ENCODE results near the gene USP4. TPM values are rescaled to one million over a fixed set of nuclear protein-coding genes. Genes with fewer than 3 reads are reported as not detected.
"Not testable (repeated sequence)": the region's sequence is repeated elsewhere in the genome, so short reads cannot be mapped to it uniquely, and the experiment has no call there.

The USP4 gene
- total and polyA plus RNA-seq, 2 of the 13 experiments (the other 11 are each of a cell fraction or from before 2014, with no cell fraction given) = 9.2 to 20.8 TPM

DNA sequence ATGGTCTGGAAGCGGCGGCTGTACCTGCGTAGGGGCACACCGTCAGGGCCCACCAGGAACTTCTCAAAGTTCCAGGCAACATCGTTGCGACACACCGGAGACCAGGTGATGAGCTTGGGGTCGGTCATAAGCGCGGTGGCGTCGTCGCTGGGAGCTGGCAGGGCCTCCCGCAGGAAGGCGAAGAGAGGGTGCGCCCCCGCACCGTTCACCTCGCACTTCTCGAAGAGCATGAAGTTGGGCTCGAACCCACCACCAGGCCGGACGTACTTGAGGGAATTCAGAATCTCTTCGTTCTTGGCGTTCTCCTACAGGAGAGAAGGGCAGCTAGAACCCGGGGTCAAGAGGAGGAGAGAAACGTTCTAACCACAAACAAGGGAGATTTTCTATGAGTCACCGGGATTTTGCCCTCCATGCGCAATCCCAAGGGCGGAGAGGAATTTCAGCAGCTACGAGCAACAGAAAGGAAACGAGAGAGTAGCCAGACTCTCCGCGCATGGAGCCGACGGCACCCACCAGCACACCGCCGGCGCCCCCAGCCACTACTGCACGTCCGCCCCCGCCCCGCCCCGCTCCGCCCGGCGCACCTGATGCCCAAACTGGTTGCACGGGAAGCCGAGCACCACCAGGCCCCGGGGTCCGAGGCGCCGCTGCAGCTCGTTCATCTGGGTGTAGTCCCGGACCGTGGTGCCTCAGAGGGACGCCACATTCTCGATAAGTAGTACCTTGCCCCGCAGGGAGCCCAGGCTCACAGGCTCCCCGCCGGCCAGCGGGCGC is 17.8 kb upstream of the USP4 start (continued):
- TF ChIP-seq, protein P1, sequence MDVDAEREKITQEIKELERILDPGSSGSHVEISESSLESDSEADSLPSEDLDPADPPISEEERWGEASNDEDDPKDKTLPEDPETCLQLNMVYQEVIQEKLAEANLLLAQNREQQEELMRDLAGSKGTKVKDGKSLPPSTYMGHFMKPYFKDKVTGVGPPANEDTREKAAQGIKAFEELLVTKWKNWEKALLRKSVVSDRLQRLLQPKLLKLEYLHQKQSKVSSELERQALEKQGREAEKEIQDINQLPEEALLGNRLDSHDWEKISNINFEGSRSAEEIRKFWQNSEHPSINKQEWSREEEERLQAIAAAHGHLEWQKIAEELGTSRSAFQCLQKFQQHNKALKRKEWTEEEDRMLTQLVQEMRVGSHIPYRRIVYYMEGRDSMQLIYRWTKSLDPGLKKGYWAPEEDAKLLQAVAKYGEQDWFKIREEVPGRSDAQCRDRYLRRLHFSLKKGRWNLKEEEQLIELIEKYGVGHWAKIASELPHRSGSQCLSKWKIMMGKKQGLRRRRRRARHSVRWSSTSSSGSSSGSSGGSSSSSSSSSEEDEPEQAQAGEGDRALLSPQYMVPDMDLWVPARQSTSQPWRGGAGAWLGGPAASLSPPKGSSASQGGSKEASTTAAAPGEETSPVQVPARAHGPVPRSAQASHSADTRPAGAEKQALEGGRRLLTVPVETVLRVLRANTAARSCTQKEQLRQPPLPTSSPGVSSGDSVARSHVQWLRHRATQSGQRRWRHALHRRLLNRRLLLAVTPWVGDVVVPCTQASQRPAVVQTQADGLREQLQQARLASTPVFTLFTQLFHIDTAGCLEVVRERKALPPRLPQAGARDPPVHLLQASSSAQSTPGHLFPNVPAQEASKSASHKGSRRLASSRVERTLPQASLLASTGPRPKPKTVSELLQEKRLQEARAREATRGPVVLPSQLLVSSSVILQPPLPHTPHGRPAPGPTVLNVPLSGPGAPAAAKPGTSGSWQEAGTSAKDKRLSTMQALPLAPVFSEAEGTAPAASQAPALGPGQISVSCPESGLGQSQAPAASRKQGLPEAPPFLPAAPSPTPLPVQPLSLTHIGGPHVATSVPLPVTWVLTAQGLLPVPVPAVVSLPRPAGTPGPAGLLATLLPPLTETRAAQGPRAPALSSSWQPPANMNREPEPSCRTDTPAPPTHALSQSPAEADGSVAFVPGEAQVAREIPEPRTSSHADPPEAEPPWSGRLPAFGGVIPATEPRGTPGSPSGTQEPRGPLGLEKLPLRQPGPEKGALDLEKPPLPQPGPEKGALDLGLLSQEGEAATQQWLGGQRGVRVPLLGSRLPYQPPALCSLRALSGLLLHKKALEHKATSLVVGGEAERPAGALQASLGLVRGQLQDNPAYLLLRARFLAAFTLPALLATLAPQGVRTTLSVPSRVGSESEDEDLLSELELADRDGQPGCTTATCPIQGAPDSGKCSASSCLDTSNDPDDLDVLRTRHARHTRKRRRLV (CRISPR knock-in tag; IDR thresholded peaks at IDR 0.05) = 0 out of 2 replicates have a peak, but pooled peaks have one; percentile 14
- TF ChIP-seq HNF4G (IDR thresholded peaks at IDR 0.05; ENCODE audit: borderline replicate concordance, low read depth, low read length) (0 out of 2 replicates have a peak, but pooled peaks have one; percentile 1), ZFP82 (CRISPR knock-in tag; IDR thresholded peaks at IDR 0.05; ENCODE audit: borderline replicate concordance) (0 out of 2 replicates have a peak, but pooled peaks have one; percentile 34), HES4 (CRISPR knock-in tag; IDR thresholded peaks at IDR 0.05; ENCODE audit: borderline replicate concordance) (peak; percentile 50; the same call in 1 of the 2 replicates), CEBPG (CRISPR knock-in tag; IDR thresholded peaks at IDR 0.05) (peak; percentile 67), ZNF737 (CRISPR knock-in tag; IDR thresholded peaks at IDR 0.05; ENCODE audit: borderline replicate concordance) (0 out of 2 replicates have a peak, but pooled peaks have one; percentile 56), ZBTB7B (CRISPR knock-in tag; IDR thresholded peaks at IDR 0.05) (peak; percentile 60), ZNF790 (CRISPR knock-in tag; IDR thresholded peaks at IDR 0.05; ENCODE audit: borderline replicate concordance) (0 out of 2 replicates have a peak, but pooled peaks have one; percentile 51), ZFP90 (CRISPR knock-in tag; IDR thresholded peaks at IDR 0.05; ENCODE audit: borderline replicate concordance) (0 out of 2 replicates have a peak, but pooled peaks have one; percentile 15)
- TF ChIP-seq HNF4G (CRISPR knock-in tag; IDR thresholded peaks at IDR 0.05; ENCODE audit: borderline replicate concordance, low read depth) = not testable (repeated sequence)
- TF ChIP-seq, protein P2, sequence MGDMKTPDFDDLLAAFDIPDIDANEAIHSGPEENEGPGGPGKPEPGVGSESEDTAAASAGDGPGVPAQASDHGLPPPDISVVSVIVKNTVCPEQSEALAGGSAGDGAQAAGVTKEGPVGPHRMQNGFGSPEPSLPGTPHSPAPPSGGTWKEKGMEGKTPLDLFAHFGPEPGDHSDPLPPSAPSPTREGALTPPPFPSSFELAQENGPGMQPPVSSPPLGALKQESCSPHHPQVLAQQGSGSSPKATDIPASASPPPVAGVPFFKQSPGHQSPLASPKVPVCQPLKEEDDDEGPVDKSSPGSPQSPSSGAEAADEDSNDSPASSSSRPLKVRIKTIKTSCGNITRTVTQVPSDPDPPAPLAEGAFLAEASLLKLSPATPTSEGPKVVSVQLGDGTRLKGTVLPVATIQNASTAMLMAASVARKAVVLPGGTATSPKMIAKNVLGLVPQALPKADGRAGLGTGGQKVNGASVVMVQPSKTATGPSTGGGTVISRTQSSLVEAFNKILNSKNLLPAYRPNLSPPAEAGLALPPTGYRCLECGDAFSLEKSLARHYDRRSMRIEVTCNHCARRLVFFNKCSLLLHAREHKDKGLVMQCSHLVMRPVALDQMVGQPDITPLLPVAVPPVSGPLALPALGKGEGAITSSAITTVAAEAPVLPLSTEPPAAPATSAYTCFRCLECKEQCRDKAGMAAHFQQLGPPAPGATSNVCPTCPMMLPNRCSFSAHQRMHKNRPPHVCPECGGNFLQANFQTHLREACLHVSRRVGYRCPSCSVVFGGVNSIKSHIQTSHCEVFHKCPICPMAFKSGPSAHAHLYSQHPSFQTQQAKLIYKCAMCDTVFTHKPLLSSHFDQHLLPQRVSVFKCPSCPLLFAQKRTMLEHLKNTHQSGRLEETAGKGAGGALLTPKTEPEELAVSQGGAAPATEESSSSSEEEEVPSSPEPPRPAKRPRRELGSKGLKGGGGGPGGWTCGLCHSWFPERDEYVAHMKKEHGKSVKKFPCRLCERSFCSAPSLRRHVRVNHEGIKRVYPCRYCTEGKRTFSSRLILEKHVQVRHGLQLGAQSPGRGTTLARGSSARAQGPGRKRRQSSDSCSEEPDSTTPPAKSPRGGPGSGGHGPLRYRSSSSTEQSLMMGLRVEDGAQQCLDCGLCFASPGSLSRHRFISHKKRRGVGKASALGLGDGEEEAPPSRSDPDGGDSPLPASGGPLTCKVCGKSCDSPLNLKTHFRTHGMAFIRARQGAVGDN (CRISPR knock-in tag; IDR thresholded peaks at IDR 0.05) = peak; percentile 65
- TF ChIP-seq, protein P3, sequence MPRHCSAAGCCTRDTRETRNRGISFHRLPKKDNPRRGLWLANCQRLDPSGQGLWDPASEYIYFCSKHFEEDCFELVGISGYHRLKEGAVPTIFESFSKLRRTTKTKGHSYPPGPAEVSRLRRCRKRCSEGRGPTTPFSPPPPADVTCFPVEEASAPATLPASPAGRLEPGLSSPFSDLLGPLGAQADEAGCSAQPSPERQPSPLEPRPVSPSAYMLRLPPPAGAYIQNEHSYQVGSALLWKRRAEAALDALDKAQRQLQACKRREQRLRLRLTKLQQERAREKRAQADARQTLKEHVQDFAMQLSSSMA (CRISPR knock-in tag; IDR thresholded peaks at IDR 0.05) = 0 out of 2 replicates have a peak, but pooled peaks have one; percentile 15
- TF ChIP-seq, protein P4, sequence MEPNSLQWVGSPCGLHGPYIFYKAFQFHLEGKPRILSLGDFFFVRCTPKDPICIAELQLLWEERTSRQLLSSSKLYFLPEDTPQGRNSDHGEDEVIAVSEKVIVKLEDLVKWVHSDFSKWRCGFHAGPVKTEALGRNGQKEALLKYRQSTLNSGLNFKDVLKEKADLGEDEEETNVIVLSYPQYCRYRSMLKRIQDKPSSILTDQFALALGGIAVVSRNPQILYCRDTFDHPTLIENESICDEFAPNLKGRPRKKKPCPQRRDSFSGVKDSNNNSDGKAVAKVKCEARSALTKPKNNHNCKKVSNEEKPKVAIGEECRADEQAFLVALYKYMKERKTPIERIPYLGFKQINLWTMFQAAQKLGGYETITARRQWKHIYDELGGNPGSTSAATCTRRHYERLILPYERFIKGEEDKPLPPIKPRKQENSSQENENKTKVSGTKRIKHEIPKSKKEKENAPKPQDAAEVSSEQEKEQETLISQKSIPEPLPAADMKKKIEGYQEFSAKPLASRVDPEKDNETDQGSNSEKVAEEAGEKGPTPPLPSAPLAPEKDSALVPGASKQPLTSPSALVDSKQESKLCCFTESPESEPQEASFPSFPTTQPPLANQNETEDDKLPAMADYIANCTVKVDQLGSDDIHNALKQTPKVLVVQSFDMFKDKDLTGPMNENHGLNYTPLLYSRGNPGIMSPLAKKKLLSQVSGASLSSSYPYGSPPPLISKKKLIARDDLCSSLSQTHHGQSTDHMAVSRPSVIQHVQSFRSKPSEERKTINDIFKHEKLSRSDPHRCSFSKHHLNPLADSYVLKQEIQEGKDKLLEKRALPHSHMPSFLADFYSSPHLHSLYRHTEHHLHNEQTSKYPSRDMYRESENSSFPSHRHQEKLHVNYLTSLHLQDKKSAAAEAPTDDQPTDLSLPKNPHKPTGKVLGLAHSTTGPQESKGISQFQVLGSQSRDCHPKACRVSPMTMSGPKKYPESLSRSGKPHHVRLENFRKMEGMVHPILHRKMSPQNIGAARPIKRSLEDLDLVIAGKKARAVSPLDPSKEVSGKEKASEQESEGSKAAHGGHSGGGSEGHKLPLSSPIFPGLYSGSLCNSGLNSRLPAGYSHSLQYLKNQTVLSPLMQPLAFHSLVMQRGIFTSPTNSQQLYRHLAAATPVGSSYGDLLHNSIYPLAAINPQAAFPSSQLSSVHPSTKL (CRISPR knock-in tag; IDR thresholded peaks at IDR 0.05) = 0 out of 2 replicates have a peak, but pooled peaks have one; percentile 16

All from HepG2 (cell line).